Activated T-cell treated with anti-CD3 and anti-CD28 coated beads, Interleukin-2, amount 50 U/mL, for 48 hours (primary cell): ENCODE measurements around the gene TOMM20.
"Not testable (repeated sequence)": the region's sequence is repeated elsewhere in the genome, so short reads cannot be mapped to it uniquely, and the experiment has no call there.

Experiments used
- DNase-seq, 2 experiments: peaks; one replicate each; pipeline ENCODE4 v3.0.0-alpha.2; 2020

TOMM20 gene

GRCh38 chr1:235100194-235100772 lies 28.4 kb downstream of the TOMM20 start:
- no peak for DNase-seq

- DNase-seq, result no peak
These were observed 29.6 kb downstream of the TOMM20 start for GRCh38 chr1:235098991-235099390.

GRCh38 chr1:235098547-235098946 lies 30.1 kb downstream of the TOMM20 start:
- no peak for DNase-seq

GRCh38 chr1:235097501-235097900 lies 31.1 kb downstream of the TOMM20 start:
- not testable (repeated sequence) for DNase-seq

GRCh38 chr1:235095938-235096562 lies 32.6 kb downstream of the TOMM20 start:
- no peak for DNase-seq

- DNase-seq, result peak; percentile 93
These were observed 34.7 kb downstream of the TOMM20 start for GRCh38 chr1:235093696-235094592.

GRCh38 chr1:235093013-235093695 lies 35.5 kb downstream of the TOMM20 start:
- DNase-seq, result peak in 1 of 2 experiments; percentile 24

- DNase-seq, result not testable (repeated sequence)
These were observed 36.2 kb downstream of the TOMM20 start for GRCh38 chr1:235092415-235092814.

GRCh38 chr1:235092045-235092406 lies 36.6 kb downstream of the TOMM20 start:
- DNase-seq, result not testable (repeated sequence)

GRCh38 chr1:235091319-235092044 lies 37.2 kb downstream of the TOMM20 start:
- DNase-seq, result not testable (repeated sequence)

GRCh38 chr1:235090406-235091069 lies 38.1 kb downstream of the TOMM20 start:
- DNase-seq, result no peak

- no peak for DNase-seq
These were observed 39.7 kb downstream of the TOMM20 start for GRCh38 chr1:235088907-235089306.

GRCh38 chr1:235088430-235088829 lies 40.2 kb downstream of the TOMM20 start:
- no peak for DNase-seq

- no peak for DNase-seq
These were observed 40.7 kb downstream of the TOMM20 start for GRCh38 chr1:235087906-235088305.

GRCh38 chr1:235085411-235086117 lies 43.1 kb downstream of the TOMM20 start:
- not testable (repeated sequence) for DNase-seq

- not testable (repeated sequence) for DNase-seq
These were observed 47.8 kb downstream of the TOMM20 start for GRCh38 chr1:235080788-235081187.

- DNase-seq, result not testable (repeated sequence)
These were observed 48.4 kb downstream of the TOMM20 start for GRCh38 chr1:235080297-235080657.

GRCh38 chr1:235079443-235080296 lies 49.0 kb downstream of the TOMM20 start:
- DNase-seq, result peak; percentile 46 to 64

- no peak for DNase-seq
These were observed 49.9 kb downstream of the TOMM20 start for GRCh38 chr1:235078480-235079381.
